RWPE2 (cell line): Measurements from ENCODE around the gene HTRA3.

ENCODE experiments used
- ATAC-seq: fragments of 200-7000 bp; cut with Tn5 transposase; 3 replicates; pipeline ENCODE4 v1.9.1; 2021; ENCODE audit warnings: low read depth
- DNase-seq: peaks from one replicate; pipeline ENCODE4 v3.0.0-alpha.2; 2020; ENCODE audit warnings: low spot score
- H3K27ac ChIP-seq: fragments of 450-650 bp; 2 replicates; pipeline ENCODE4 v1.5.1; 2017; ENCODE audit warnings: mild to moderate bottlenecking; ENCODE audit not compliant: poor library complexity, severe bottlenecking
- H3K27me3 ChIP-seq: fragments of 250-450 bp; sonication (Bioruptor Pico); 2 replicates; pipeline ENCODE4 v1.5.1; 2021; ENCODE audit warnings: mild to moderate bottlenecking, moderate library complexity; ENCODE audit not compliant: insufficient read depth, poor library complexity, severe bottlenecking
- H3K36me3 ChIP-seq: fragments of 250-450 bp; sonication (Bioruptor Pico); 2 replicates; pipeline ENCODE4 v1.5.1; 2020; ENCODE audit warnings: low read depth, mild to moderate bottlenecking, moderate library complexity
- H3K4me1 ChIP-seq: fragments of 250-450 bp; sonication (Bioruptor Pico); 2 replicates; pipeline ENCODE4 v1.5.1; 2021; ENCODE audit warnings: mild to moderate bottlenecking, moderate library complexity; ENCODE audit not compliant: insufficient read depth, poor library complexity, severe bottlenecking
- H3K4me3 ChIP-seq: fragments of 250-450 bp; sonication (Bioruptor Pico); 2 replicates; pipeline ENCODE4 v1.5.1; 2021; ENCODE audit warnings: mild to moderate bottlenecking, moderate library complexity; ENCODE audit not compliant: severe bottlenecking
- H3K9me3 ChIP-seq: fragments of 250-450 bp; sonication (Bioruptor Pico); 2 replicates; pipeline ENCODE4 v1.5.1; 2021; ENCODE audit warnings: mild to moderate bottlenecking, moderate library complexity; ENCODE audit not compliant: severe bottlenecking
- TF ChIP-seq, protein P1 (sequence below): fragments of 450-650 bp; IDR thresholded peaks from one replicate; pipeline ENCODE4 v1.5.1; 2017; ENCODE audit warnings: mild to moderate bottlenecking, moderate library complexity; ENCODE audit not compliant: poor library complexity, severe bottlenecking

HTRA3 gene

DNA sequence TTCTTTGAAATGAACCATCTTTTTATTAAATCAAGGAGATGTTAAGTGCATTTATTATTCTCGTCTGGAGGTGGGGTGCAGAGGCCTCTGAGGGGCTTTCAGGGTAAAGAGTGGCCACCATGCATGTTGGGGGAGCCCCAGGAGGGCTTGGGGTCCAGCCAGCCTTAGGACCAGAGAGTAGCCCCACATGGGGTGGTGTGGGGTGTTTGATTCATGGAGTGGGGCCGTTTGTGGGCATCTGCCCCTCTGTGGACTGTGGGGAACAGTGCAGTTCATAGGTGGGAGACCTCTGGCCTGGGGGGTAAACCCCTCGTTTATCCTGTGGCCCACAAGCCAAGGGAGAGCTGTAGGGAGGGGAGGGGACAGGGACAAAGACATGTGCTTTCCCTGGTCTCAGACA lies 26.9 kb downstream of the HTRA3 start:
- DNase-seq (peak; percentile 6), ATAC-seq (no peak)
- Histone ChIP-seq H3K27ac (no peak overlapping the region), H3K4me1 (no peaks in the 10 kb centered on the region), H3K9me3 (no peaks in the 10 kb centered on the region), H3K4me3 (no peak overlapping the region), H3K36me3 (no peaks in the 10 kb centered on the region), H3K27me3 (no peaks in the 10 kb centered on the region)
- TF ChIP-seq, protein P1, sequence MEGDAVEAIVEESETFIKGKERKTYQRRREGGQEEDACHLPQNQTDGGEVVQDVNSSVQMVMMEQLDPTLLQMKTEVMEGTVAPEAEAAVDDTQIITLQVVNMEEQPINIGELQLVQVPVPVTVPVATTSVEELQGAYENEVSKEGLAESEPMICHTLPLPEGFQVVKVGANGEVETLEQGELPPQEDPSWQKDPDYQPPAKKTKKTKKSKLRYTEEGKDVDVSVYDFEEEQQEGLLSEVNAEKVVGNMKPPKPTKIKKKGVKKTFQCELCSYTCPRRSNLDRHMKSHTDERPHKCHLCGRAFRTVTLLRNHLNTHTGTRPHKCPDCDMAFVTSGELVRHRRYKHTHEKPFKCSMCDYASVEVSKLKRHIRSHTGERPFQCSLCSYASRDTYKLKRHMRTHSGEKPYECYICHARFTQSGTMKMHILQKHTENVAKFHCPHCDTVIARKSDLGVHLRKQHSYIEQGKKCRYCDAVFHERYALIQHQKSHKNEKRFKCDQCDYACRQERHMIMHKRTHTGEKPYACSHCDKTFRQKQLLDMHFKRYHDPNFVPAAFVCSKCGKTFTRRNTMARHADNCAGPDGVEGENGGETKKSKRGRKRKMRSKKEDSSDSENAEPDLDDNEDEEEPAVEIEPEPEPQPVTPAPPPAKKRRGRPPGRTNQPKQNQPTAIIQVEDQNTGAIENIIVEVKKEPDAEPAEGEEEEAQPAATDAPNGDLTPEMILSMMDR = no peak

DNA sequence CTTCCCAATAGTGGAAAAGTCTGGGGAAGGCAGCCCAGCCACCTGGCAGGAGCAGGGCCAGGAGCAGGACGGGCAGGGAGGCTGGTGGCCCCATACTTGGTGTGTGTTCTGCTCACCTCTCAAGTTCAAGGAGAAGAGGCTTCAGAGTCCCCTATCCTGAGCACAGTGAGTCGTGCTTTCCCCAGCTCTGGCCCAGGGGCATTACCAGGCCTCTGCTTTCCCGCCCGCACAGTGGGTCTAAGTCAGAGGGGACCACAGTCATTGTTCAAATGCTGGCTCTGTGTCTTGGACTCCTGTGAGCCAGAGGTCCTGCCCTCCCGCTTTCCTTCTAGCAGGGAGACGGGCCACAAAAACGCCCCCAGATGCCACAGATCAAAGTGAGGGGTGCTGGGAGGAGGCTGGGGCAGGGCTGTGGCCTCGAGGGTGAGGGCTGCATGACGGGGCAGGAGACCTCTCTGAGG lies 27.6 kb downstream of the HTRA3 start:
- TF ChIP-seq, protein P1 = no peak
- no peaks in the 10 kb centered on the region for H3K9me3 ChIP-seq

DNA sequence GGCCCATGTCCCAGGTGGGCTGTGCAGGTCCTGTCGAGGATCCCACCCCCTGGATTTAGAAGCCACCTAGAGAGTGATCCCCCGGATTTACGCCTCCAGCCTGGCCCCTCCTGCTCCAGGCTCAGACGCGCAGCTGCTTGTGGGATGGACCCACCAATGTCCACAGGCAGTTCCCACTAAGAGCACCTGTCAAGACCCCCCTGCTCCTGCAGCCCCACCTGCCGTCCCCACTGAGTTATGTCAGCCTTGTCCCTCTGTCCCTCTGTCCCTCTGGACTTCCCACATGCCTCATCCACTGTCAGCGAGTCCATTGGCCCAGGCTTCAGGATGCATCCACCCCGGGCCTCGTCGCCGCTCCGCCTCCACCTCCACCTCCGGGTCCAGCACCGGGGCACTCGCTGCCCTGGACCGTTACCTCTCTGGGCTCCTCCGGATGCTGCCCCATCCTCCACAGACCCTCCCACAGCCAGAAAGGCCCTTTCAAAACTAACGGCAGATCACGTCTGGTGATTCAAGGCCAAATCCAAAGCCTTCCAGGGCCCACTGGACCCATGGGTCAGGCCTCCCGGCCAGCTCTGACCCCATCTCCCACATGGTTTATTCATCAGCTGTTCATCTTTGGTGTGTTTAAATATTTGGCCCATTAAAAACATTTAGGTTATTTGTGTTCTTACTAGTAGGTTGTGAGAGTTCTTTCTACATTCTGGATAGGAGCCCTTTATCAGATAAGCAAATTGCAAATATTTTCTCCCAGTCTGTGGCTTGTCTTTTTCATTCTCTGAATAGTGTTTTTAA lies 28.3 kb downstream of the HTRA3 start:
- Histone ChIP-seq H3K36me3 (no peaks in the 10 kb centered on the region), H3K27me3 (no peaks in the 10 kb centered on the region), H3K4me1 (no peaks in the 10 kb centered on the region), H3K9me3 (no peaks in the 10 kb centered on the region), H3K27ac (no peak overlapping the region), H3K4me3 (no peak overlapping the region)
- DNase-seq (peak; percentile 48), ATAC-seq (no peak)
- TF ChIP-seq, protein P1 = no peak

More for the DNA sequence above, 27.6 kb downstream of the HTRA3 start:
- ATAC-seq (no peak), DNase-seq (no peak)
- no peak overlapping the region for H3K4me3 ChIP-seq
- H3K36me3 ChIP-seq = no peaks in the 10 kb centered on the region
- no peaks in the 10 kb centered on the region for H3K27me3 ChIP-seq
- no peaks in the 10 kb centered on the region for H3K4me1 ChIP-seq
- no peak overlapping the region for H3K27ac ChIP-seq

DNA sequence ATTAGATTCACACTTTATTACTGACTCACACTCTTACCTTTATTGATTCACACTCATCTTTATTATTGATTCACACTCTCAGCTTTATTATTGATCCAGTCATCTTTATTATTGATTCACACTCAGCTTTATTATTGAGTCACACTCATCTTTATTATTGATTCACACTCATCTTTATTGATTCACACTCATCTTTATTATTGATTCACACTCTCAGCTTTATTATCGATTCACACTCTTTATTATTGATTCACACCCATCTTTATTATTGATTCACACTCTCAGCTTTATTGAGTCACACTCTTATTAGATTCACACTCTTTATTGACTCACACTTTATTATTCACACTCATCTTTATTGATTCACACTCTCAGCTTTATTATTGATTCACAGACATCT lies 31.3 kb downstream of the HTRA3 start:
- Histone ChIP-seq H3K4me1 (no peaks in the 10 kb centered on the region), H3K4me3 (no peak overlapping the region), H3K27ac (no peak overlapping the region), H3K36me3 (no peaks in the 10 kb centered on the region), H3K9me3 (no peaks in the 10 kb centered on the region), H3K27me3 (no peaks in the 10 kb centered on the region)
- no peak for ATAC-seq
- DNase-seq = no peak
- TF ChIP-seq, protein P1 = no peak
